ENCODE results near the gene SLC12A9.
A peak's percentile ranks its signal among the peaks of the same experiment; 100 is the strongest.
"Not testable (repeated sequence)": the region's sequence is repeated elsewhere in the genome, so short reads cannot be mapped to it uniquely, and the experiment has no call there.

Gene SLC12A9, protein sequence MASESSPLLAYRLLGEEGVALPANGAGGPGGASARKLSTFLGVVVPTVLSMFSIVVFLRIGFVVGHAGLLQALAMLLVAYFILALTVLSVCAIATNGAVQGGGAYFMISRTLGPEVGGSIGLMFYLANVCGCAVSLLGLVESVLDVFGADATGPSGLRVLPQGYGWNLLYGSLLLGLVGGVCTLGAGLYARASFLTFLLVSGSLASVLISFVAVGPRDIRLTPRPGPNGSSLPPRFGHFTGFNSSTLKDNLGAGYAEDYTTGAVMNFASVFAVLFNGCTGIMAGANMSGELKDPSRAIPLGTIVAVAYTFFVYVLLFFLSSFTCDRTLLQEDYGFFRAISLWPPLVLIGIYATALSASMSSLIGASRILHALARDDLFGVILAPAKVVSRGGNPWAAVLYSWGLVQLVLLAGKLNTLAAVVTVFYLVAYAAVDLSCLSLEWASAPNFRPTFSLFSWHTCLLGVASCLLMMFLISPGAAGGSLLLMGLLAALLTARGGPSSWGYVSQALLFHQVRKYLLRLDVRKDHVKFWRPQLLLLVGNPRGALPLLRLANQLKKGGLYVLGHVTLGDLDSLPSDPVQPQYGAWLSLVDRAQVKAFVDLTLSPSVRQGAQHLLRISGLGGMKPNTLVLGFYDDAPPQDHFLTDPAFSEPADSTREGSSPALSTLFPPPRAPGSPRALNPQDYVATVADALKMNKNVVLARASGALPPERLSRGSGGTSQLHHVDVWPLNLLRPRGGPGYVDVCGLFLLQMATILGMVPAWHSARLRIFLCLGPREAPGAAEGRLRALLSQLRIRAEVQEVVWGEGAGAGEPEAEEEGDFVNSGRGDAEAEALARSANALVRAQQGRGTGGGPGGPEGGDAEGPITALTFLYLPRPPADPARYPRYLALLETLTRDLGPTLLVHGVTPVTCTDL

GRCh38 chr7:100852048-100852872, at the start of gene SLC12A9:
Gene SLC12A9 (plus strand): TSS chr7:100852713. CDS start chr7:100854198, 1,485 bp downstream.
- CTCF ChIA-PET: interaction anchor here (0.6 to 3.1 kb wide), 12 partner anchors 10 to 225 kb away, joined by 3 to 48 read pairs (median 4); partner anchors contain the start of gene POP7
- POLR2A ChIA-PET: interaction anchor here (0.7 to 2.4 kb wide), 21 partner anchors 10 to 249 kb away, joined by 3 to 27 read pairs (median 4); partner anchors contain the start of genes EPHB4, GIGYF1, POP7 and SRRT
- DNase-seq (ENCODE audit: extremely low spot score): peak; percentile 93

DNA sequence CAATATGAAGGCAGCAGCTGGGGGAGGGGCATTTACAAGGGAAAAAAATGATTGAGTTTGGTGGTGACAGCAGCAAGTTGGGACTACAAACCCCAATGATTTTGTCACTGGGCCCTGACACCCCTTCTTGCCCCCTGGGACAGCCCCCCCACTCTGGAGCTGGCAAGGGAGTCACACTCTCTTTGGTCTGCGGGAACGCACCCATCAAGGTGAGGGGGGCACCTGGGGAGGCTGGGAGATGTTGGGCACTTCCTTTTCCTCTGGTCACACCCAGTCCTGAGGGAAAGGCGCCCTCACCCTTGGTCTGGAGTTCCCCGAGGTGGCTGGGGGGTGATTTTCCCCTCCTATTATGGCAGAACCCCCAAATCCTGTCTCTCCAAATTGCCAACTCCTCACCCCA, 49.6 kb upstream of the SLC12A9 start:
- CTCF ChIA-PET: no interaction called here
- TF ChIP-seq NFRKB (IDR thresholded peaks at IDR 0.05) (no peak), ELF4 (IDR thresholded peaks at IDR 0.05) (no peak), ARNT (IDR thresholded peaks at IDR 0.05) (no peak), FOXK2 (IDR thresholded peaks at IDR 0.05) (no peak), SP1 (IDR thresholded peaks at IDR 0.05) (no peak), TARDBP (IDR thresholded peaks at IDR 0.05) (no peak), HDGF (IDR thresholded peaks at IDR 0.05; ENCODE audit: borderline replicate concordance) (no peak)
- TF ChIP-seq, protein P1, sequence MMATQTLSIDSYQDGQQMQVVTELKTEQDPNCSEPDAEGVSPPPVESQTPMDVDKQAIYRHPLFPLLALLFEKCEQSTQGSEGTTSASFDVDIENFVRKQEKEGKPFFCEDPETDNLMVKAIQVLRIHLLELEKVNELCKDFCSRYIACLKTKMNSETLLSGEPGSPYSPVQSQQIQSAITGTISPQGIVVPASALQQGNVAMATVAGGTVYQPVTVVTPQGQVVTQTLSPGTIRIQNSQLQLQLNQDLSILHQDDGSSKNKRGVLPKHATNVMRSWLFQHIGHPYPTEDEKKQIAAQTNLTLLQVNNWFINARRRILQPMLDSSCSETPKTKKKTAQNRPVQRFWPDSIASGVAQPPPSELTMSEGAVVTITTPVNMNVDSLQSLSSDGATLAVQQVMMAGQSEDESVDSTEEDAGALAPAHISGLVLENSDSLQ (IDR thresholded peaks at IDR 0.05): no peak
- POLR2A ChIA-PET: interaction anchor here (1.0 kb wide), 1 partner anchor 49 kb away, joined by 3 read pairs; the partner anchor contains the start of gene SLC12A9
- DNase-seq (ENCODE audit: extremely low spot score): no peak

More at GRCh38 chr7:100852048-100852872, at the start of gene SLC12A9:
- TF ChIP-seq ZNF384 (IDR thresholded peaks at IDR 0.05) (no peak; the same call in 1 of the 2 replicates), L3MBTL2 (conservative IDR thresholded peaks at IDR 0.05) (peak; percentile 87)

DNA sequence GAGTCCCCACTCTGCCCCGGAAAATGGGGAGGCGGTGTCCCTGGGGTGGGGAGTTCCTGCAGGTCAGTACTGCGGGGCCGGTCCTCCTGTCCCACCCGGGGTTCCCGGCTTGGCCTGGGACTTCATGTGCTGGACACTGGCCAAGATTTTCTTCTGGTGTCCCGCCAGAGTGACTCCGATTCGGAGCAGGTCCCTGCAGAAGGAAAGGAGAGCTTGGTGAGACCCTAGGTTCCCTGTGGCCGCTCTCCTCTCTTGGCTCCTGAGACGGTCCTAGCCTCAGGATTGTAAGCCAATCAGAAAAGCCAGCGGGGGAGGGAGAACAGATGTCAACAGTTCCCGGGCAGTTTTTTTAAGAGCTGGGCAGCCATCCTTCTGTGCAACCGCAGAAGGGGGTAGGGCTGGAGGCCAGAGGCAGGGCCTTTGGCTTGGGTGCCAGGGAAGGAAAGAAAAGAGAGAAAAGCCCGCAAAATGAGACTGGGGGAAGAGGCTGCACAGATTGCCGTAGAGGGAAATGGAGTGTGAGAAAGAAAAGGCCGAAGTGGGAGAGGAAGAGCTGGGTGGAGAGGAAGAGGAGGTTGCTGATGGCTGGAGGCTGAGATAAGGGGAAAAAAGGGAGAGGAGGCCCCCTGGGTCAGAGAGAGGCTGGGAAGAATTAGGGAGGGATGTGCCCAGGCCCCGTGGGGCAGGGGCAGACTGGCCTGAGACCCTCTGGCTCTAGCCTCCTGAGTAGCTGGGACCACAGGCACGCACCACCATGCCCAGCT, 48.9 kb upstream of the SLC12A9 start:
- ChIA-PET CTCF (interaction anchor here (2.6 kb wide), 1 partner anchor 48 kb away, joined by 13 read pairs; the partner anchor contains the start of gene SLC12A9), POLR2A (interaction anchor here (1.0 kb wide), 1 partner anchor 49 kb away, joined by 3 read pairs; the partner anchor contains the start of gene SLC12A9)
- peak; percentile 39 for DNase-seq (ENCODE audit: extremely low spot score)
- TF ChIP-seq SP1 (IDR thresholded peaks at IDR 0.05): no peak
- no peak for TF ChIP-seq SUZ12 (IDR thresholded peaks at IDR 0.05)
- TF ChIP-seq HDGF (IDR thresholded peaks at IDR 0.05; ENCODE audit: borderline replicate concordance): no peak
- TF ChIP-seq NFRKB (IDR thresholded peaks at IDR 0.05): no peak
- no peak for TF ChIP-seq CTBP1 (IDR thresholded peaks at IDR 0.05; ENCODE audit: borderline replicate concordance)
- no peak for TF ChIP-seq FOXK2 (IDR thresholded peaks at IDR 0.05)

DNA sequence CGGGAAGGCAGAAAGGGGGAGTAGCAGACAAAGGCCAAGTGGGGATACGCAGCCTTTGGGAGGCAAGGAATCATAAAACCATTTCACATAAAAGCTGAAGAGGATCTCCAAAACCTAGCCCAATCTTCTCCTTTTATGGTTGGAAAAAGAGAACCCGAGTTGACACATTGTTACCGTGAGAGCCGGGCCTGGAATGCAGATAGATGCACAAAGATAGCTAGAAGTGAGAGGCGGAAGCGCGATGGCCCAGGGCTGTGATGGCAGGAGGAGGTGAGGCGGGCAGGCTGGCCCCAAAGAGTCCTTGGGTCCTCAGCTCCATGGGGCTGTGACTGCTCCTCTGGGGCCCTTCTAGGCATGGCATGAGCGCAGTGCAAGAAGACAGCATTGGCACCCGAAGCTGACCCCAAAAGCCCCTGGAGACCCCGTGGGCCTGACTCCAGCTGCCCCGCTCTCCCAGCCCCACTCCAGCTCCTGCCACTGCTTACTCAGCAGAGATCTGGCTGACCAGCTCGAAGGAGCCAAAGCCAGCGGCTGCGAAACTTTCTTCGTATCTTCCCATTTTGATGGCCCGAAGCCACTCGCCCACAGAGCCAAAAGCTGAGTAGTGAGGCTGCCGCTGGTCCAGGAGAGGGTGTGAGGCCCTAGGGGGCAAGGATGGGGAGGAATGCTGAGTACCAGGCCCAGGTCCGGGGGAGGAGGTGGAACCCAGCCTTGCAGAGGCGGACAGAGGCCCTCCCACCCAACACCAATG, 47.7 kb upstream of the SLC12A9 start:
- ChIA-PET POLR2A (interaction anchor here (1.0 kb wide), 1 partner anchor 70 kb away, joined by 4 read pairs; the partner anchor contains the start of gene SRRT), CTCF (interaction anchor here (2.6 kb wide), 1 partner anchor 47 kb away, joined by 13 read pairs; the partner anchor contains the start of gene SLC12A9)
- no peak for TF ChIP-seq FOXA1 (IDR thresholded peaks at IDR 0.05)
- TF ChIP-seq SUZ12 (IDR thresholded peaks at IDR 0.05): no peak
- TF ChIP-seq ZNF384 (IDR thresholded peaks at IDR 0.05): no peak
- TF ChIP-seq ELF4 (IDR thresholded peaks at IDR 0.05): no peak
- TF ChIP-seq BHLHE40 (IDR thresholded peaks at IDR 0.05; ENCODE audit: borderline replicate concordance): no peak
- TF ChIP-seq TARDBP (IDR thresholded peaks at IDR 0.05): no peak
- TF ChIP-seq ARNT (IDR thresholded peaks at IDR 0.05): no peak
- TF ChIP-seq FOXM1 (IDR thresholded peaks at IDR 0.05; ENCODE audit: borderline replicate concordance): no peak
- DNase-seq (ENCODE audit: extremely low spot score): no peak

- ChIA-PET POLR2A (interaction anchor here (1.0 to 1.5 kb wide), 2 partner anchors 16 to 69 kb away, joined by 4 read pairs; partner anchors contain the start of gene SRRT), CTCF (no interaction called here)
- DNase-seq (ENCODE audit: extremely low spot score): no peak
- no peak for TF ChIP-seq FOXK2 (IDR thresholded peaks at IDR 0.05)
- no peak for TF ChIP-seq ZNF384 (IDR thresholded peaks at IDR 0.05)
- no peak for TF ChIP-seq HDGF (IDR thresholded peaks at IDR 0.05; ENCODE audit: borderline replicate concordance)
- no peak for TF ChIP-seq ELF4 (IDR thresholded peaks at IDR 0.05)
- no peak for TF ChIP-seq ARNT (IDR thresholded peaks at IDR 0.05)
- TF ChIP-seq SUZ12 (IDR thresholded peaks at IDR 0.05): no peak
- TF ChIP-seq SP1 (IDR thresholded peaks at IDR 0.05): no peak
- TF ChIP-seq BHLHE40 (IDR thresholded peaks at IDR 0.05; ENCODE audit: borderline replicate concordance): no peak
- TF ChIP-seq NFRKB (IDR thresholded peaks at IDR 0.05): no peak
- TF ChIP-seq FOXA1 (IDR thresholded peaks at IDR 0.05): no peak
- no peak for TF ChIP-seq FOXM1 (IDR thresholded peaks at IDR 0.05; ENCODE audit: borderline replicate concordance)
- TF ChIP-seq L3MBTL2 (conservative IDR thresholded peaks at IDR 0.05): no peak
- TF ChIP-seq, protein P1 (IDR thresholded peaks at IDR 0.05): no peak
These were observed 46.2 kb upstream of the SLC12A9 start for GRCh38 chr7:100806276-100806675.

GRCh38 chr7:100806883-100807282, 45.6 kb upstream of the SLC12A9 start:
- POLR2A ChIA-PET: interaction anchor here (1.1 to 1.5 kb wide), 2 partner anchors 9 to 15 kb away, joined by 4 read pairs; no protein-coding TSS in a partner anchor

More at GRCh38 chr7:100806883-100807282, 45.6 kb upstream of the SLC12A9 start:
- DNase-seq (ENCODE audit: extremely low spot score); CTCF ChIA-PET: not testable (repeated sequence)
